Testis (tissue), 5 donors: Measurements from ENCODE around the gene KCNE2. TPM values are rescaled to one million over a fixed set of nuclear protein-coding genes. Genes with fewer than 3 reads are reported as not detected.

ENCODE experiments used
- DNase-seq: peaks from one replicate; pipeline ENCODE4 v3.0.0-alpha.2; 2019
- H3K27ac ChIP-seq, 2 donors: fragments of 200-600 bp; sonication (generic); one replicate each; pipeline ENCODE4 v1.5.1; 2019
- H3K27me3 ChIP-seq: fragments of 200-600 bp; sonication (generic); one replicate; pipeline ENCODE4 v1.5.1; 2019
- H3K36me3 ChIP-seq: fragments of 200-600 bp; sonication (generic); one replicate; pipeline ENCODE4 v1.5.1; 2017; ENCODE audit warnings: low read depth; ENCODE audit errors: missing control alignments
- H3K4me1 ChIP-seq: fragments of 200-600 bp; sonication (generic); one replicate; pipeline ENCODE4 v1.5.1; 2019
- H3K4me3 ChIP-seq, 2 donors: fragments of 200-600 bp; sonication (generic); one replicate each; pipeline ENCODE4 v1.5.1; 2017 to 2019
- H3K9me3 ChIP-seq: fragments of 200-600 bp; sonication (generic); one replicate; pipeline ENCODE4 v1.5.1; 2017
- POLR2A ChIP-seq: fragments of 450-650 bp; IDR thresholded peaks from one replicate; pipeline ENCODE4 v1.6.1; 2017; ENCODE audit warnings: antibody characterized with exemption, mild to moderate bottlenecking, moderate library complexity
- WGBS, 2 donors: methylation state at CpG; one replicate each; pipeline ENCODE4 v1.1.5; 2018; 5-methylcytosine and 5-hydroxymethylcytosine counted together
- intact Hi-C: fragments of 100-400 bp; cut with DNase I; formaldehyde crosslinking; loops from one replicate; pipeline ENCODE4 v1.15.1; 2023; ENCODE audit warnings: low total_unique reads
- long read RNA-seq, 2 donors: transcript quantifications; one replicate each; lab custom pipeline, GENCODE V29; 2026
- polyA plus RNA-seq: library from polyadenylated mRNA; stranded (reverse); fragments of 350-450 nt; fragmentation: Illumina TruSeq; extraction: RNeasy Lipid Tissue Mini Kit (QIAGEN cat#74804); gene quantifications from one replicate; pipeline ENCODE4 v1.2.3, GENCODE V29; 2014; ENCODE audit warnings: low read depth, low replicate concordance; ENCODE audit not compliant: insufficient read depth
- total RNA-seq, 2 donors: library from RNA; depleted of rRNA; stranded (reverse); fragments of >200 nt; gene quantifications; one replicate each; pipeline ENCODE4 v1.2.3, GENCODE V29; 2016
- TF ChIP-seq, protein P1 (sequence below), 3 experiments: fragments of 450-650 bp in 2 of 3; fragments of 200-600 bp in 1 of 3; sonication (generic) in 1 of 3; IDR thresholded peaks; one replicate each; pipeline ENCODE4 v1.5.1; 2016 to 2019; ENCODE audit warnings: antibody characterized with exemption in 3 of 3, mild to moderate bottlenecking in 2 of 3, moderate library complexity in 1 of 3

Gene KCNE2
- under 1 TPM in 1 of 2 donors, not detected in 1; 0.37 TPM for total RNA-seq
- polyA plus RNA-seq = 0.74 TPM
- long read RNA-seq, donor 1 = 0 reads
- long read RNA-seq, donor 2, partial matches to known transcripts = 0 of 1 reads
- long read RNA-seq, donor 2, other reads (novel, unspliced or antisense) = 0 of 1 reads

- intact Hi-C loops = no loop called here
- 79 to 88% methylated on average over 3 of the region's 3 CpGs for WGBS, 2 donors
- peak; percentile 9 for DNase-seq
These were observed at the start of gene KCNE2 for GRCh38 chr21:34363733-34364132. KCNE2 (plus strand) TSS chr21:34364006; CDS start chr21:34370479, 6,473 bp downstream.

GRCh38 chr21:34319585-34319984, 44.2 kb upstream of the KCNE2 start:
- DNase-seq = no peak
- Histone ChIP-seq H3K36me3 (no peaks in the 10 kb centered on the region), H3K27me3 (no peaks in the 10 kb centered on the region), H3K4me1 (no peaks in the 10 kb centered on the region), H3K9me3 (no peaks in the 10 kb centered on the region), H3K4me3 (no peak overlapping the region), H3K27ac (no peak overlapping the region)
- intact Hi-C loops = no loop called here
- WGBS, 2 donors = 86 to 92% methylated on average over 3 of the region's 3 CpGs
- no peak for TF ChIP-seq POLR2A
- TF ChIP-seq, protein P1, sequence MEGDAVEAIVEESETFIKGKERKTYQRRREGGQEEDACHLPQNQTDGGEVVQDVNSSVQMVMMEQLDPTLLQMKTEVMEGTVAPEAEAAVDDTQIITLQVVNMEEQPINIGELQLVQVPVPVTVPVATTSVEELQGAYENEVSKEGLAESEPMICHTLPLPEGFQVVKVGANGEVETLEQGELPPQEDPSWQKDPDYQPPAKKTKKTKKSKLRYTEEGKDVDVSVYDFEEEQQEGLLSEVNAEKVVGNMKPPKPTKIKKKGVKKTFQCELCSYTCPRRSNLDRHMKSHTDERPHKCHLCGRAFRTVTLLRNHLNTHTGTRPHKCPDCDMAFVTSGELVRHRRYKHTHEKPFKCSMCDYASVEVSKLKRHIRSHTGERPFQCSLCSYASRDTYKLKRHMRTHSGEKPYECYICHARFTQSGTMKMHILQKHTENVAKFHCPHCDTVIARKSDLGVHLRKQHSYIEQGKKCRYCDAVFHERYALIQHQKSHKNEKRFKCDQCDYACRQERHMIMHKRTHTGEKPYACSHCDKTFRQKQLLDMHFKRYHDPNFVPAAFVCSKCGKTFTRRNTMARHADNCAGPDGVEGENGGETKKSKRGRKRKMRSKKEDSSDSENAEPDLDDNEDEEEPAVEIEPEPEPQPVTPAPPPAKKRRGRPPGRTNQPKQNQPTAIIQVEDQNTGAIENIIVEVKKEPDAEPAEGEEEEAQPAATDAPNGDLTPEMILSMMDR (IDR thresholded peaks at IDR 0.05) = no peak

More at GRCh38 chr21:34363733-34364132, at the start of gene KCNE2:
- TF ChIP-seq, protein P1 (IDR thresholded peaks at IDR 0.05) = no peak
- TF ChIP-seq POLR2A = no peak
- H3K27ac ChIP-seq = no peak within 1 kb of the TSS
- H3K36me3 ChIP-seq = no peaks in the 10 kb centered on the region
- no peaks in the 10 kb centered on the region for H3K27me3 ChIP-seq
- H3K4me3 ChIP-seq = no peak within 1 kb of the TSS
- no peaks in the 10 kb centered on the region for H3K4me1 ChIP-seq
- H3K9me3 ChIP-seq = no peaks in the 10 kb centered on the region

- no peaks in the 10 kb centered on the region for H3K4me1 ChIP-seq
- no peak overlapping the region for H3K27ac ChIP-seq
- H3K9me3 ChIP-seq = no peaks in the 10 kb centered on the region
- no peak overlapping the region for H3K4me3 ChIP-seq
- WGBS, 2 donors = 96 to 100% methylated on average over 4 of the region's 4 CpGs
- TF ChIP-seq POLR2A = no peak
- DNase-seq = no peak
- intact Hi-C loops = no loop called here
- H3K36me3 ChIP-seq = no peaks in the 10 kb centered on the region
- no peaks in the 10 kb centered on the region for H3K27me3 ChIP-seq
These were observed 43.8 kb upstream of the KCNE2 start for GRCh38 chr21:34320011-34320410.

GRCh38 chr21:34330055-34330454, 33.8 kb upstream of the KCNE2 start:
- 66 to 72% methylated on average over 8 of the region's 8 CpGs for WGBS, 2 donors
- H3K4me1 ChIP-seq = peaks cover 5% of the 10 kb centered on the region
- intact Hi-C loops = no loop called here

GRCh38 chr21:34331726-34332125, 32.1 kb upstream of the KCNE2 start:
- TF ChIP-seq, protein P1 (IDR thresholded peaks at IDR 0.05) = no peak
- no peak for TF ChIP-seq POLR2A
- no peak overlapping the region for H3K4me3 ChIP-seq
- peaks cover 5% of the 10 kb centered on the region for H3K4me1 ChIP-seq
- H3K27ac ChIP-seq = no peak overlapping the region
- no peak for DNase-seq
- WGBS, 2 donors = 86 to 87% methylated on average over 5 of the region's 5 CpGs
- intact Hi-C loops = no loop called here
- no peaks in the 10 kb centered on the region for H3K27me3 ChIP-seq
- H3K36me3 ChIP-seq = no peaks in the 10 kb centered on the region
- no peaks in the 10 kb centered on the region for H3K9me3 ChIP-seq

More at GRCh38 chr21:34330055-34330454, 33.8 kb upstream of the KCNE2 start:
- no peak overlapping the region for H3K4me3 ChIP-seq
- no peak for TF ChIP-seq POLR2A
- TF ChIP-seq, protein P1 (IDR thresholded peaks at IDR 0.05) = no peak
- DNase-seq = no peak
- H3K36me3 ChIP-seq = no peaks in the 10 kb centered on the region
- H3K9me3 ChIP-seq = no peaks in the 10 kb centered on the region
- no peak overlapping the region for H3K27ac ChIP-seq
- no peaks in the 10 kb centered on the region for H3K27me3 ChIP-seq
